Endothelial cell of umbilical vein (primary cell): ENCODE results near the gene LDB3. TPM values are rescaled to one million over a fixed set of nuclear protein-coding genes. Genes with fewer than 3 reads are reported as not detected.

Experiments
- BruUV-seq: library from RNA; stranded (reverse); fragments of 400-500 nt; replicated peaks from 2 replicates; lab custom pipeline; 2021; lab: Mats Ljungman, UMichigan
- CTCF ChIA-PET: fragments of 300-600, 350-600 bp; sonication (Branson Sonifier 250); formaldehyde crosslinking; loops from one replicate; lab custom pipeline; 2021; ENCODE audit warnings: antibody characterized with exemption, inconsistent platforms; lab: Charles Lee
- POLR2A ChIA-PET: fragments of 300-600, 350-600 bp; sonication (Branson Sonifier 250); formaldehyde crosslinking; loops from one replicate; lab custom pipeline; 2021; ENCODE audit warnings: antibody characterized with exemption, inconsistent platforms; lab: Charles Lee
- DNase-seq: peaks from one replicate; pipeline ENCODE4 v3.0.0-alpha.2; 2011; ENCODE audit warnings: low read depth, low spot score
- FAIRE-seq: peaks from 2 replicates; lab custom pipeline; 2011; peaks lifted over from hg19 to GRCh38; lab: Jason Lieb, UNC
- H2AFZ ChIP-seq: 2 replicates; pipeline ENCODE4 v1.6.0; 2012; ENCODE audit warnings: low read depth, low read length, control low read depth, inconsistent platforms
- H3K27ac ChIP-seq: 2 replicates; pipeline ENCODE4 v1.5.1; 2011; ENCODE audit warnings: low read depth, mild to moderate bottlenecking, control low read depth, low read length, moderate library complexity; ENCODE audit not compliant: insufficient read depth
- H3K27me3 ChIP-seq, 2 experiments: 2 replicates each; pipeline versions ENCODE4 v1.6.0 to v1.6.1; 2011; ENCODE audit warnings: low read length in 2 of 2, mixed read lengths in 1 of 2; ENCODE audit not compliant: control insufficient read depth in 2 of 2, insufficient read depth in 2 of 2
- H3K36me3 ChIP-seq, 2 experiments: 2 replicates in 1 of 2; 3 replicates in 1 of 2; pipeline ENCODE4 v1.5.1; 2011; ENCODE audit warnings: low read length in 2 of 2, mild to moderate bottlenecking in 1 of 2, moderate library complexity in 1 of 2; ENCODE audit not compliant: control insufficient read depth in 2 of 2, insufficient read depth in 2 of 2; ENCODE audit errors: extremely low read depth in 1 of 2
- H3K4me1 ChIP-seq: 3 replicates; pipeline ENCODE4 v1.5.1; 2011; ENCODE audit warnings: mild to moderate bottlenecking, low read length; ENCODE audit not compliant: control insufficient read depth, insufficient read depth; ENCODE audit errors: extremely low read depth
- H3K4me2 ChIP-seq: 2 replicates; pipeline ENCODE4 v1.6.1; 2011; ENCODE audit warnings: low read length, control low read depth, mixed read lengths; ENCODE audit not compliant: insufficient read depth
- H3K4me3 ChIP-seq, 3 experiments: fragments of 200-600 bp in 1 of 3; sonication (generic), shearing (Covaris generic) in 1 of 3; replicated peaks in 1 of 3; 2 replicates each; pipeline ENCODE4 v1.5.1; 2011 to 2016; ENCODE audit warnings: control low read depth in 3 of 3, low read length in 3 of 3, mild to moderate bottlenecking in 2 of 3, inconsistent platforms in 1 of 3, low read depth in 1 of 3, moderate library complexity in 1 of 3; ENCODE audit not compliant: insufficient read depth in 1 of 3
- H3K79me2 ChIP-seq: 2 replicates; pipeline ENCODE4 v1.6.0; 2012; ENCODE audit warnings: low read length, inconsistent platforms; ENCODE audit not compliant: control insufficient read depth, insufficient read depth
- H3K9ac ChIP-seq: replicated peaks from 2 replicates; pipeline ENCODE3; 2011; ENCODE audit warnings: low read length, control low read depth; ENCODE audit not compliant: insufficient read depth; ENCODE audit errors: extremely low read depth
- H3K9me1 ChIP-seq: replicated peaks from 3 replicates; pipeline ENCODE4 v1.6.0; 2011; ENCODE audit warnings: mild to moderate bottlenecking, low read length; ENCODE audit not compliant: control insufficient read depth, insufficient read depth; ENCODE audit errors: extremely low read depth
- H3K9me3 ChIP-seq: replicated peaks from 2 replicates; pipeline ENCODE4 v1.5.1; 2012; ENCODE audit warnings: low read length, inconsistent platforms; ENCODE audit not compliant: control insufficient read depth, insufficient read depth
- H4K20me1 ChIP-seq: replicated peaks from 2 replicates; pipeline ENCODE3; 2011; ENCODE audit warnings: mild to moderate bottlenecking, low read length; ENCODE audit not compliant: control insufficient read depth, insufficient read depth; ENCODE audit errors: extremely low read depth
- CTCF ChIP-seq, 2 donors: IDR thresholded peaks; 1 replicate in 1 of 2; 2 replicates in 1 of 2; pipeline ENCODE4 v1.5.1; 2011; ENCODE audit warnings: low read length in 2 of 2, mild to moderate bottlenecking in 2 of 2, moderate library complexity in 2 of 2, control low read depth in 1 of 2, inconsistent platforms in 1 of 2, low read depth in 1 of 2; ENCODE audit not compliant: insufficient read depth in 1 of 2; ENCODE audit errors: extremely low read depth in 1 of 2
- EZH2 ChIP-seq: IDR thresholded peaks from 2 replicates; pipeline ENCODE4 v1.6.1; 2012; ENCODE audit warnings: borderline replicate concordance, low read depth, mild to moderate bottlenecking, moderate library complexity, low read length, inconsistent platforms; ENCODE audit not compliant: severe bottlenecking
- FOS ChIP-seq: IDR thresholded peaks from 2 replicates; pipeline ENCODE4 v1.6.1; 2011; ENCODE audit warnings: mild to moderate bottlenecking, low read length, moderate library complexity, borderline replicate concordance; ENCODE audit not compliant: insufficient read depth
- GATA2 ChIP-seq: IDR thresholded peaks from 2 replicates; pipeline ENCODE4 v1.7.0; 2011; ENCODE audit warnings: low read depth, mild to moderate bottlenecking, moderate library complexity, mixed read lengths, low read length; ENCODE audit not compliant: insufficient read length, insufficient read depth
- JUN ChIP-seq: IDR thresholded peaks from 2 replicates; pipeline ENCODE4 v1.6.1; 2011; ENCODE audit warnings: borderline replicate concordance, low read depth; ENCODE audit not compliant: insufficient read length, insufficient read depth
- MAX ChIP-seq: IDR thresholded peaks from 2 replicates; pipeline ENCODE4 v1.6.1; 2011; ENCODE audit not compliant: insufficient read depth, insufficient read length
- MYC ChIP-seq: IDR thresholded peaks from one replicate; pipeline ENCODE4 v1.6.1; 2011; ENCODE audit warnings: mild to moderate bottlenecking, low read depth, low read length
- POLR2A ChIP-seq: IDR thresholded peaks from 2 replicates; pipeline ENCODE4 v1.6.1; 2012; ENCODE audit warnings: low read depth, mild to moderate bottlenecking, control low read depth, low read length
- POLR2AphosphoS5 ChIP-seq: IDR thresholded peaks from 2 replicates; pipeline ENCODE4 v1.6.1; 2012; ENCODE audit warnings: low read depth, mild to moderate bottlenecking, control low read depth, low read length, moderate library complexity; ENCODE audit not compliant: insufficient read depth
- dilution Hi-C: fragments of 300-500 bp; cut with MboI; formaldehyde crosslinking; loops from one replicate; pipeline ENCODE4 v1.15.0; 2019; ENCODE audit warnings: low sequenced_read_pairs; ENCODE audit not compliant: extremely low pct_ligation_motif_present
- intact Hi-C: fragments of 100-400 bp; cut with micrococcal nuclease; formaldehyde crosslinking; loops from one replicate; pipeline ENCODE4 v1.10.0; 2022
- polyA plus RNA-seq, 4 experiments: library from polyadenylated mRNA; depleted of rRNA in 3 of 4; stranded (reverse) in 3 of 4; unstranded in 1 of 4; fragments of >200 nt; gene quantifications; 2 replicates each; pipeline versions ENCODE4 v1.2.1 to v1.2.3, GENCODE V29; 2011 to 2012; ENCODE audit warnings: missing spikeins in 1 of 4
- total RNA-seq: library from RNA; stranded (reverse); gene quantifications from 2 replicates; pipeline ENCODE4 v1.2.3, GENCODE V29; 2021

LDB3 gene
- total and polyA plus RNA-seq, 2 donors (not counting 3 experiments of a cell fraction or from before 2014, with no cell fraction given), result not detected

DNA sequence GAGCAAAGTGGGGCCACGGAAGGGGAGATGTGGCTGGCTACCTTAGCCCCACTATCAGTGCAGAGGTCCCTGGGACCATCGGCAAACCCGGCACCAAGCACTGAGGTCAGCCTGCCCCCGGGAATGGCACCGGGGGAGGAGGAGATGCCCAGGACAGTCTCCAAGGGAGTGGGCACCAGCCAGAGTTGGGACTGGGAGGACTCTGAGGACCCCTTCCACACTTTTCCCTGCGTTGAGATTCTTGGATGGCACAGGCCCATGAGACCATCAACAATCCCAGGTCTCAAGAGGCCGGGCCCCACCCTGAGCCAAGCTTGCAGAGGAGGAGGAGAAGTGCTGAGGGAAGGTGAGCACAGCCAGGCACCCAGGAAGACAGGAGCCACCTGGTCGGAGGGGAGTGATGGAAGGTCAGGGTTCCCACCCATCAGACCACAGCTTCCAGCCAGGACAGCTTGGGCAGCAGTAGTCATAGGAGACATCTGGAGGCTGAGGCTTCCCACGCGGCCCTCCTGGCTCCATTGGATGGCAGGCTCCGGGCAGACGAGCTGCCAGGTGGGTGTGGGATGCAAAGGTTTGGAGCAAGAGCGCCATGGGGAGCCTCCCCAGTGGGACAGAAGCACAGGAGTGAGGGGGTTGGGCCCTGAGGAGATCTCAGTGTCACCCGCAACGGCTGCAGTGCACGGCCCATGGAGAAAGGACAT, 16.5 kb upstream of the LDB3 start:
- Histone ChIP-seq H3K4me1 (no peaks in the 10 kb centered on the region), H3K4me2 (no peak overlapping the region), H3K9me3 (no peaks in the 10 kb centered on the region), H3K4me3 (no peak overlapping the region), H3K27ac (no peak overlapping the region), H3K9me1 (no peaks in the 10 kb centered on the region), H3K79me2 (no peaks in the 10 kb centered on the region), H3K36me3 (no peaks in the 10 kb centered on the region), H3K9ac (no peak overlapping the region), H3K27me3 (no peaks in the 10 kb centered on the region), H2AFZ (no peak overlapping the region), H4K20me1 (no peaks in the 10 kb centered on the region)
- ChIA-PET POLR2A (no interaction called here), CTCF (no interaction called here)
- no peak for DNase-seq
- no TSS peak for BruUV-seq
- dilution Hi-C loops, result no loop called here
- FAIRE-seq, result no peak
- TF ChIP-seq MYC (no peak), CTCF (IDR thresholded peaks at IDR 0.05; ENCODE audit: extremely low read depth in 1 of 2, insufficient read depth in 1 of 2, low read depth in 1 of 2, low read length in 2 of 2) (no peak), POLR2AphosphoS5 (no peak), MAX (no peak), FOS (no peak), EZH2 (no peak), GATA2 (no peak), JUN (no peak), POLR2A (no peak)
- intact Hi-C loops, result no loop called here
